NCI-H524 (cell line): ENCODE data around the gene LMLN.
"Not testable (repeated sequence)": the region's sequence is repeated elsewhere in the genome, so short reads cannot be mapped to it uniquely, and the experiment has no call there.

Experiments used
- DNase-seq, 2 experiments: peaks; one replicate each; lab custom pipeline; 2025; lab: John Stamatoyannopoulos, UW

The LMLN gene, protein sequence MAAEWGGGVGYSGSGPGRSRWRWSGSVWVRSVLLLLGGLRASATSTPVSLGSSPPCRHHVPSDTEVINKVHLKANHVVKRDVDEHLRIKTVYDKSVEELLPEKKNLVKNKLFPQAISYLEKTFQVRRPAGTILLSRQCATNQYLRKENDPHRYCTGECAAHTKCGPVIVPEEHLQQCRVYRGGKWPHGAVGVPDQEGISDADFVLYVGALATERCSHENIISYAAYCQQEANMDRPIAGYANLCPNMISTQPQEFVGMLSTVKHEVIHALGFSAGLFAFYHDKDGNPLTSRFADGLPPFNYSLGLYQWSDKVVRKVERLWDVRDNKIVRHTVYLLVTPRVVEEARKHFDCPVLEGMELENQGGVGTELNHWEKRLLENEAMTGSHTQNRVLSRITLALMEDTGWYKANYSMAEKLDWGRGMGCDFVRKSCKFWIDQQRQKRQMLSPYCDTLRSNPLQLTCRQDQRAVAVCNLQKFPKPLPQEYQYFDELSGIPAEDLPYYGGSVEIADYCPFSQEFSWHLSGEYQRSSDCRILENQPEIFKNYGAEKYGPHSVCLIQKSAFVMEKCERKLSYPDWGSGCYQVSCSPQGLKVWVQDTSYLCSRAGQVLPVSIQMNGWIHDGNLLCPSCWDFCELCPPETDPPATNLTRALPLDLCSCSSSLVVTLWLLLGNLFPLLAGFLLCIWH

DNA sequence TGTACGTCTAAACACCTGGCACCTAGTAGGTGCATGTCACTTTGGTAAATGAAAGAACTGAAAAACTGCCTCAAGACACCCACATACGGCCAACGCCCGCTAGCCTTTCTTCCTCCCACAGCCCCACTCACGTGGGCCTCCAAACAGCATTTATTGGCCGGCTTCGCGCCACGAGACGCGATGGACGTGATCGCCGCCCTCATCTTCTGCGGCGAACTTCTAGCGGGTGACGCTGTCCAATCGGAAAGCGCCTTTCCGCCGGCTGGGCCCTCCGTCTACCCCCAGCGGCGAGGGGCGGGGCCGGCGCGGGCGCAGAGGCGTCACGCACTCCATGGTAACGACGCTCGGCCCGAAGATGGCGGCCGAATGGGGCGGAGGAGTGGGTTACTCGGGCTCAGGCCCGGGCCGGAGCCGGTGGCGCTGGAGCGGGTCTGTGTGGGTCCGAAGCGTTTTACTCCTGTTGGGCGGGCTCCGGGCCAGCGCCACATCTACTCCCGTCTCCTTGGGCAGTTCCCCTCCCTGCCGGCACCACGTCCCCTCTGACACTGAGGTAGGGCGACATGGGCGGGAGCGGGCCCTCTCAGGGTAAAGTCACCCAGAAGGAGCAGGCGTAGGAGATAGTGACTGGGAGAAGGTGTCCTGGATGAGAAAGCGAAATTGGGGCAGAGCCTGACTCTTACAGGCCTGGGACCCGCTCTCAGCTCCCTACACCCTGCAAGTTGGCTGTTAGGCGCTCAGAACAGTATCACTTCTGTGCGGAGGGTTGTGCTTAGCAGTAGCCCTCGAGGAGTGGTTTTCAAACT lies at the start of gene LMLN:
LMLN (plus strand) TSS at position 327 of the 803 bp plus-strand sequence; CDS start at position 356, 29 bp downstream.
- DNase-seq: peak; percentile 91 to 96

DNA sequence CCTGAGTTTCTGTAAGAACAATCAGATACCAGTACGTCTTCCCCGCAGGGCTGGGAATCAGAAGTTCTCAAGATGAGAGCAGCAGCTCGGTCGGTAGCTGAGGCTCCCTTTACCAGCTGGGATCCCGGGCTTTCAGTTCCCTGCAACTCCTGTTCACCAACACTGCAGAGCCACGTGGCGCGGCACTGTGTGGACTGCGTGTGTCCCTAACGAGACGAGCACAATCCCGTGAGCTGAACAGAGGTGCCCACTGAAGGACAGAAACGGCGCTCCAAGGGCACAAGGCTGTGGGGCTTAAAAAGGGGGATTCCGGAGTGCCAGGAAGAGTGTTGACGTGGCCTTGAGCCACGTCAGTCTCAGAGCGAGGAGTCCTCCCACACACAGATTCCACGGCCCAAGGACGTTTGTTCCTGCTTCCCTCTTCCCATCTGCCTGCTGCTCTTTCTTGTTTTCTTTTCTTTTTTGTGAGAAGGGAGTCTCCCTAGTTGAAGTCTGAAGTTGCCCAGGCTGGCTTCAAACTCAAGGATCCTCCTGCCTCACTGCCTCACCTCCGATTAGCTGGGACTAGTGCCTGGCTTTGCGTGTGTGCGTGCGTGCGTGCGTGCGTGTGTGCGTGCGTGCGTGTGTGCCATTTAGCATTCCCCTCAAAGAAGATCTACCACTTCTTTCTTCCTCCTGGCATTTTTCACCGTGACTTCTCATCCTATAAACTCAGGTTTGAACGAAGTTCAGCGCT lies 47.1 kb upstream of the LMLN start:
- DNase-seq: no peak

DNA sequence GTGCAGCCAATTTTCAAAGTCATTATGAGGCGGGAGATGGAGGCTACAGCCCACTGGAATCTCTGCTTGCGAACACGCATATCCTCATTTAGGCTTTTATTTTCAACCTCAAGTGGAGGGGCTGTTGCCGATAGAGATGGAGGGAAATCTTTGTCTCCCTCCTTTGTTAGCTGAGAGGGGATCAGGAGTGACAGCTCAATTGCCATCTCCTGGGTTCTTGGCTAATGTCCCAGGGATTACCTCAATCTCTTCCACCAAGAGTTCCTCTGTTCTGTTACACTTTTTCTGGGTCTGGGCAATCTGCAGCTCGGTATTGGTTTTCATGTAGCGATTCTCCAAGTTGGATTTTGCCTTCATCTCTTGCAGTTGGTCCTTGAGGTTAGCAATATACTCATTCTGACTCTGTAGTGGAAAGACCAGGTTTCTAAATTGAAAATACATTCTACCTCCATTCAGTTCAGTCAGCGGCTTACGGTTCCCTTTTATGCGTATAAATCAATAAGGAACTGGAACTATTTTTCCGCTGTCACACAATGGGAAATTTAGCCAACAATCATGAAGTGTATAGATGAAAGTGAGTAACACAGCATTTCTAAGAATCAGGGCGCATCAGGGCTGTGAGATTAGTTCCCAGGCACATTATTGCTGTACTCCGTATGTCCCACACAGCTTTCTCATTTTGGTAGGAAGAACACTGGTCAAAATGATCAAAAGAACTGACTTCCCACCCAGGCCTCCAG lies 46.2 kb upstream of the LMLN start:
- DNase-seq: no peak

DNA sequence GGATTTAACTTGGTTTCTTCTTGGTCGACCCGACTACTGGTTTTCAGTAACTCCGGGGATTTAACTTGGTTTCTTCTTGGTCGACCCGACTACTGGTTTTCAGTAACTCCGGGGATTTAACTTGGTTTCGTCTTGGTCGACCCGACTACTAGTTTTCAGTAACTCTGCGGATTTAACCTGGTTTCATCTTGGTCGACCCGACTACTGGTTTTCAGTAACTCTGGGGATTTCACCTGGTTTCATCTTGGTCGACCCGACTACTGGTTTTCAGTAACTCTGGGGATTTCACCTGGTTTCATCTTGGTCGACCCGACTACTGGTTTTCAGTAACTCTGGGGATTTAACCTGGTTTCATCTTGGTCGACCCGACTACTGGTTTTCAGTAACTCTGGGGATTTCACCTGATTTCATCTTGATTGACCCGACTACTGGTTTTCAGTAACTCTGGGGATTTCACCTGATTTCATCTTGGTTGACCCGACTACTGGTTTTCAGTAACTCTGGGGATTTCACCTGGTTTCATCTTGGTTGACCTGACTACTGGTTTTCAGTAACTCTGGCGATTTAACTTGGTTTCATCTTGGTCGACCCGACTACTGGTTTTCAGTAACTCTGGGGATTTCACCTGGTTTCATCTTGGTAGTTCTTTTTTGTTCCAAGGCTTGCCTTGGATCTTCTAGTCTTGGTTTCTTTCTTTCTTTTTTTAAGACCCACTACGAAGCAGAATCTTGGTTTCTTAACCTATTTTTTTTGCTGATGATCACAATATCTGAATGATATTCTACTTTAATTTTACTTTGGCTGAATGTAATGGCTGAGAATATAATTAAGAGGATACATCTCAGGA lies 38.4 kb upstream of the LMLN start:
- not testable (repeated sequence) for DNase-seq

DNA sequence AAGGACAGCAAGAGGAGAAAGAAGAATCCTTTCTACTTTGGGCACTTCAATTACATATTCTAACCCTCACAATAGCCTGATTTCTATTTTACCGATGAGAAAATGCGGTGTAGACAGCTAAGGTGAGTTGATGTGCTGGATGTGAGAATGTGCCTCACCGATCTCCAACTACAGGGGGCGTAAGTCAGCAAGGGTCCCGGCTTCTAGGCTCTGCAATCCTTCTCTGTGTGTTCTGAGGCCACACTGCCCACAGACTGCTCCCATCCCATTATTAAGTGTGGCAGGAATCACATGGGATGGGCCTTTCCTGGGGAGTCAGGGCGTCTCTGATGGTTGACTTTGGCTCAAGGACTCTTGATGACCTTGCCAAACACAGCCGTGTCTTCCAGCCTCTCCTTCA lies 33.6 kb upstream of the LMLN start:
- peak in 1 of 2 experiments; percentile 14 for DNase-seq

DNA sequence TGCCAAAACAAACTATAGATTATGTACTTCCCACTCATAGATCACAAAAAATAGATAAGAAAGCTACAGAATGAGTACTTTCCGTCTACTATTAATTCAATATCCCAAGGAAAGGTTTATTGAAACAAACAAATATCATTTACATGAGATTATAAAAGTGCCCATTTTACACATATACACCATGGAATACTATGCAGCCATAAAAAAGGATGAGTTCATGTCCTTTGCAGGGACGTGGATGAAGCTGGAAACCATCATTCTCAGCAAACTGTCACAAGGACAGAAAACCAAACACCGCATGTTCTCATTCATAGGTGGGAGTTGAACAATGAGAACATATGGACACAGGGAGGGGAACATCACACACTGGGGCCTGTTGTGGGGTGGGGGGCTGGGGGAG lies 32.4 kb upstream of the LMLN start:
- not testable (repeated sequence) for DNase-seq

DNA sequence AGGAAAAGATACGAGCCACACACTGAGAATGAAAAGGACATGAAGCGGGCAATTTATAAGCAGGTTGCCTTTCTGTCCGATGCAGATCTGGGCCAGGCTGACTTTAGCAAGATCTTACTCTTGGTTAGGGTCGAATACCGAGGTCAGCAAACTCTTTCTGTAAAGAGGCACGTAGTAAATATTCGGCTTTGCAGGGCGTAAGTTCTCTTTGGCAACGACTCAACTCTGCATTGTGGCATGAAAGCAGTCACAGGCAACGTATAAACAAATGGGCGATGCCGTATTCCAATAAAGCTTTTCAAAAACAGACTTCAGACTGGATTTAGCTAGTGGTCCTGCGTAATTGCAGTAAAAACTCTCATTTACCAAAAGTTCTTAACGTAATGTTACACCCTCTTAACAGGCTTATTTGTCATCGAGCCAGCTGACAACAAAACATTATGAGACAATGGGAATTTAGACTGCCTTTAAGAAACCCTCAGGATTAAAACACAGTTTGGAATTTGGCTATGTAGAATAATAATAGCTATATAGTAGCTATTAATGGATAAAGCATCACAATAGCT lies 23.1 kb upstream of the LMLN start:
- no peak for DNase-seq

DNA sequence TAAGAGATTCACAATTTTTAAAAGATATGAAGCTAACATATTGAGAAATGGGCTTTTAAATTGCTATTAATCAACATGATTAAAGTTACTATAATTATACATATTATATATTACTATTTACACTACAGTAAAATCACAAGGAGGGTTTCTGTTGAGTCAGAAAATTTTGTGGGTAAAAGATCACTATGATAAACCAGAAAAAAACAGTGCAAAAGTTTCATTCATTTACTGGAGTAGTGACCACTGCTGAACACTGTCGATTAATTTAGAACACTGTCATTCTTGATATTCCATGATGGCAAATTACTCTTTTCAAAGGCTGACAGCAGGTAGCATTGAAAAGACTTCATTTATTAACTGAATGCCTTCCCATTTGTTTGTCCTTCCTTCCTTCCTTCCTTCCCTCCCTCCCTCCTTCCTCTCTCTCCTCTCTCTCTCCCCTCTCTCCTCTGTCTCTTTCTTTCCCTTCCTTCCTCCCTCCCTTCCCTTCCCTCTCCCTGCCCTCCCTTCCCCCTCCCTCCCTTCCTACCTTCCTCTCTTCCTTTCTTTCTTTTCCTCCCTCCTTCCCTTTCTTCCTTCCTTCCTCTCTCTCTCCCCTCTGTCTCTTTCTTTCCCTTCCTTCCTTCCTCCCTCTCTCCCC lies 19.2 kb upstream of the LMLN start:
- no peak for DNase-seq

DNA sequence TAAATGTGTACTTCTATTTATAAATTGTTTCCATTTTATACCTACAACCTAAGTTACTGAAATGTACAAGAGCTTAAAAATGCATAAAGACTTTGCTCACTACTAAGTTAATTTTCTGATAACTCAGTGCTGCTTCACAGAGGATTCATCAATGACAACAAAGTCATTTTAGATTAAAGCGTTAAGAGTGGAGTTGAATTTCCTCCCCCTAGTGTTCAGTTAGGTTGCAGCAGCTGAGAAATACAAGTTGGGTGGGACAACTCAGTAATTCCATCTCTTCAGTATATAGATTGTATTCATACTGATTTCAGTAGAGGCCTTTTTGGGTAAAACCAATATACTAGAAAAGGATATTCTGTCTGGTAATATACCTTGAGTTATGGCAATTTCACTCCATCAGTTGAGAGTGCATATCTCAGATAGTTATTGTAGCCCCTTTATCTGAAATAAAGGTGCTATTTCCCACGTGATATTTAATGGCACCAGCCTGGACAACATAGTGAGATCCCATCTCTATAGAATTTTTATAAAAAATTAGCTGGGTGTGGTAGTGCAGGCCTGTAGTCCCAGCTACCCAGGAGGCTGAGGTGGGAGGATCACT lies 17.0 kb upstream of the LMLN start:
- DNase-seq: peak; percentile 47 to 57

DNA sequence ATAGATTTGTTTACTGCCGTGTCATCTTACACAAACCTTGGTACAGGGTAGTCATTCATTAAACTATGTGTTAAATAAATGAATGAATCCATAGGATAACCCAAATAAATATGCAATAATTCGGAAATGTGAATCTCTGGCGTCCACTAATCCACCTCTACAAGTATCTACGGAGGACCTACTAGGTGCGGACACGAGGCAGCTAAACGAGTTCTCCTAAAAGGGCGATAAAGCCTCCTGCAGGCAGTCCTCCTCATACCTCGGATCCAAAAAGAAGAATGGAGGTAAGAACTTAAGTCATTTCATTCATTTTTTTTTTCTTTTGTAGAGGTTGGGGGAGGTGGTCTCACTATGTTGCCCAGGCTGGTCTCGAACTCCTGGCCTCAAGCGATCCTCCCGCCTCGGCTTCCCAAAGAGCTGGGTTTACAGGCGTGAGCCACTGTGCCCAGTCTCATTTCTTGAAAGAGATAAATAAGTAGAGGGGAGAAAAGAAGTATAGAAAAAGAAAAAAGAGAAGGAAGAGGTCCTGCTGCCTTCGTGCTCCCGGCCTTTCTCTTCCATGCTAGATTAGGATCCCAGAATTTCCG lies 10.7 kb upstream of the LMLN start:
- DNase-seq: no peak

DNA sequence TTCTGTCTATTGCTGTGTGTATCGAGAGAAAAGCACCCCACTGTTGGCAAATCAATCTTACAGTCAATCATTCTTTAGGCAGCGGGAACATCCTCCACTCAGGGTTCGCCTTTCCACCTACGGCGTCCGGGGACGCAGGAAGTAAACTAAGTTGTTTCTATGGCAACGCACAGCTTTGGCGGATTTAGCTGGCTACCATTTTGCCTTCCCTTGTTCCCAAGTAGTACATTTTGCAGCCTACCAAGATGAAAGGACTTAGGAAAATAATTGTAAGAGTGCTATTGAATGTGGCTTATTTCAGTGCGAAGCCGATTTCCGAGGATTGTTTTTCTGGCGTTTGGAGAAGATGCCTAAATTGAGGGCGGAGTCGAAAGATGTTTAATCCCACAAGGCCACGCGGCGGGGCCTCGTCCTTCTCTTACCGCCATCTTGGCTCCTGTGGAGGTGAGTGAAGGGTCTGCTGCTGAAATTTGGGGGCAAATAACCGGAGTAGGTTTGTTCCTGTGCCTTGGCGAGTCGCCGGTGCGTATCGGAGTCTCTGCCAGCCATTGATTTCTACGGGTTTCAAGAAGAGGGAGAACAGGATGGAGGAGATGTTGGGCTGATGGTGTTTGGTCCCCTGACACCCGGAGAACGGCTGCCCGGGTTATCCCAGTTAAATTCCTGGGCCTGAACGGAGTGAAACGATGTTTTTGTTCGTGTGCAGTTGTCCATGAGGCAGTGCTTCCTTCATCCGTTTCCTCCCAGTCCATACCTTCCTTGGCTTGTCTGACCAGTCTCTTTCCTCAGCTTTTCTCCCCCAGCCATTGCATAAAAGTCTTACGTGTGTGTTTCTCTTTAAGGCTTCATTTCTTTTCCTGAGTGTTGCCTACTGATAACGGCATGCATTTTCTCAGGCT lies 10.0 kb upstream of the LMLN start, which contains the start of gene RPL35A:
RPL35A (plus strand) TSS at position 413 of the 899 bp plus-strand sequence. CDS start 778 bp downstream, outside the sequence.
- peak; percentile 98 to 99 for DNase-seq

DNA sequence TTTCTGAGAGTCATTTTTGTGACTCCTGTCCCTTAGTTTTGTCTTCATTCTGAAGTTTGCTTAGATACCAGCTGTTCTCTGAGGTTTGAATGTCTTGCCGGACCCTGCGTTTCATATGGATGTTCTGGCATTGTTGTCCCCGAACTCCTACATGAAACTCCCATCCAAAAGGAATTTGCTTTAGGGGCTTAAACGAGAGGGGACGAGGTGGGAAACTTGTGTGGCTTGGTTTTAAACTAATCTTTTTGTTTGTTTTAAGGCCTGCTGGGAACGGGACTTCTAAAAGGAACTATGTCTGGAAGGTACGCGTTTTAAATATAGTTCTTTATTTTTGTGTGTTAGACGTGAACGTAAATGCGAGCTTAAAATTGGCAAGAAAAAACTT lies 9.3 kb upstream of the LMLN start:
- DNase-seq: no peak

DNA sequence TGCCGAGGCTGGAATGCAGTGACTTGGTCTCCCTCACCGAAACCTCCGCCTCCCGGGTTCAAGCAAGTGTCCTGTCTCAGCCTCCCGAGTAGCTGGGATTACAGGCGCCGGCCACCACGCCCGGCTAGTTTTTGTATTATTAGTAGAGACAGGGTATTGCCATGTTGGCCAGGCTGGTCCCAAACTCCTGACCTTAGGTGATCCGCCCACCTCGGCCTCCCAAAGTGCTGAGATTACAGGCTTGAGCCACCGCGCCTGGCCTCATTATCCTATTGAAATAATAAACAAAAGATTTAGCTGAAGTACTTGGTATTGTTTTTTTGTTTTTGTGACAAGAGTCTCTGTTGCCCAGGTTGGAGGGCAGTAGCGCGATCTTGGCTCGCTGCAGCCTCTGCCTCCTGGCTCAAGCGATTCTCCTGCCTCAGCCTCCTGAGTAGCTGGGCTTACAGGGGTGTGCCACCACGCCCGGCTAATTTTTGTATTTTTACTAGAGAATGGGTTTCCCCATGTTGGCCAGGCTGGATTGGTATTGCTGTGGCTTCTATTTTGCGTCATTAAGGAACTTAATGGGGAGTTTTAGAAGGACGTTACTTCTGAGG lies 8.5 kb upstream of the LMLN start:
- DNase-seq: no peak

DNA sequence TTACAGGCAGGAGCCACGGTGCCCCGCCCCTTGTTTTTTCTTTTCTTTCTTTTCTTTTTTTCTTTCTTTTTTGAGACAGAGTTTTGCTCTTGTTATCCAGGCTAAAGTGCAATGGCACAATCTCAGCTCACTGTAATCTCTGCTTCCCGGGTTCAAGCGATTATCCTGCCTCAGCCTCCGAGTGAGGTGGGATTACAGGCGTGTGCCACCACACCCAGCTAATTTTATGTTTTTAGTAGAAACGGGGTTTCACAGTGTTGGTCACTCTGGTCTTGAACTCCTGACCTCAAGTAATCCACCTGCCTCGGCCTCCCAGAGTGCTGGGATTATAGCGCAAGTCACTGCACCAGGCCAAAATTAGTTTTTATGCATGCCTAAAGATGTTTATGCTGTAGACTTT lies 7.6 kb upstream of the LMLN start:
- no peak for DNase-seq

DNA sequence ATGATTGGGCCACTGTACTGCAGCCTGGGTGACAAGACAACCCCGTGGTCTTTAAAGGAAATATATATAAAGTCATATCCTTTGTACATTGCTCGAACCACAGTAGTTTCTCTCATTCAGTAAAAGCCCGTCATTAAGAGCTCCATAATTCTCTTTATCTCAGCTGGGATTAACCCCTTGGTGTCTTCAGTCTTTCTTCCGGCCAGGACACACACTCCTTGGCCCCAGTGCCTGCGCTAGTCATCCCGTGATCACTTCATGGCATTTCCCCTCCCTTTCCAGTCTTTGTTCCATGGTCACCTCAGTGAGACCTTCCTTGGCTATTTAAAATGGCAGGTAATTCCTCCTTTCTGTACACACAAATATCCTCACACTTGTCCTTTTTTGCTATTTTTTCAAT lies 6.7 kb upstream of the LMLN start:
- DNase-seq: no peak

DNA sequence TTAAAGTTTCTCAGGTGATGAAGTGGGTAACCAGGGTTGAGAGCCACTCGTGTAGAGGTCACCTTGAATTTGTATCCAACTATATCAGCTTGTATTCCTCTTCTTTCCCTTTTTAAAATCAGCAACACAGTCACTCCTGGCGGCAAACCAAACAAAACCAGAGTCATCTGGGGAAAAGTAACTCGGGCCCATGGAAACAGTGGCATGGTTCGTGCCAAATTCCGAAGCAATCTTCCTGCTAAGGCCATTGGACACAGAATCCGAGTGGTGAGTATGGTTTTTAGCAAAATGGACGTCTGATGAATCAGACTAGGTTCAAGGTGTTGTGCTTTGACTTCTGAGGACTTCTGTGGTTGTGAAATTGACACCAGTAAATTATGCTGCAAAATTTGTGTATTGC lies 6.1 kb upstream of the LMLN start:
- no peak for DNase-seq

DNA sequence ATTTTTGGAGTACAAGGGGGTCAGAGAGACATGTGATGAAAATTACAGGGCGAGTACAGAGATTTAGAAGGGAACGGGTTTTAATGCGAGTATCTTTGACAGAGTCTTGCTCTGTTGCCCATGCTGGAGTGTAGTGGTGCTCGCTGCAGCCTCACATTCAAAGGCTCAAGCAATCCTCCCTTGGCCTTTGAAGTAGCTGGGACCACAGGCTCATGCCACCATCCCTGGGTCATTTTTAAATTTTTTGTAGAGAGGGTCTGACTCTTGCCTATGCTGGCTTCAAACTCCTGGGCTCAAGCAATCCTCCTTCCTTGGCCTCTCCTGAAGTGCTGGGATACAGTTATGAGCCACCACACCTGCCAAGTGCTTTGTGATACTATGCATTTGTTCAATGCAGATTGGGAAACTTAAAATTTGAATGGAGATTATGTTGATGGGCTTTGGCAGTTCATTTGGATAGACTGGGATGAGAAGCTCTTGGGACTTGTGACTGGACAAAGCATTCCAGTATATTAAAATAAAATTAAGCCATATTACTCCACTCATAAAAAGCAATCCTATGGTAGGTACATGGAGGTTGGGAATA lies 4.0 kb upstream of the LMLN start:
- DNase-seq: no peak
